ENCODE measurements around the gene PCBP4.
"Not testable (repeated sequence)": the region's sequence is repeated elsewhere in the genome, so short reads cannot be mapped to it uniquely, and the experiment has no call there.

The PCBP4 gene

GRCh38 chr3:51994530-51994929, 27.3 kb upstream of the PCBP4 start:
- no peak for DNase-seq

- DNase-seq: not testable (repeated sequence)
These were observed 26.4 kb upstream of the PCBP4 start for GRCh38 chr3:51993657-51994056.

GRCh38 chr3:51992017-51992682, 24.9 kb upstream of the PCBP4 start:
- no peak for DNase-seq

GRCh38 chr3:51990501-51990971, 23.3 kb upstream of the PCBP4 start:
- DNase-seq: not testable (repeated sequence)

DNA sequence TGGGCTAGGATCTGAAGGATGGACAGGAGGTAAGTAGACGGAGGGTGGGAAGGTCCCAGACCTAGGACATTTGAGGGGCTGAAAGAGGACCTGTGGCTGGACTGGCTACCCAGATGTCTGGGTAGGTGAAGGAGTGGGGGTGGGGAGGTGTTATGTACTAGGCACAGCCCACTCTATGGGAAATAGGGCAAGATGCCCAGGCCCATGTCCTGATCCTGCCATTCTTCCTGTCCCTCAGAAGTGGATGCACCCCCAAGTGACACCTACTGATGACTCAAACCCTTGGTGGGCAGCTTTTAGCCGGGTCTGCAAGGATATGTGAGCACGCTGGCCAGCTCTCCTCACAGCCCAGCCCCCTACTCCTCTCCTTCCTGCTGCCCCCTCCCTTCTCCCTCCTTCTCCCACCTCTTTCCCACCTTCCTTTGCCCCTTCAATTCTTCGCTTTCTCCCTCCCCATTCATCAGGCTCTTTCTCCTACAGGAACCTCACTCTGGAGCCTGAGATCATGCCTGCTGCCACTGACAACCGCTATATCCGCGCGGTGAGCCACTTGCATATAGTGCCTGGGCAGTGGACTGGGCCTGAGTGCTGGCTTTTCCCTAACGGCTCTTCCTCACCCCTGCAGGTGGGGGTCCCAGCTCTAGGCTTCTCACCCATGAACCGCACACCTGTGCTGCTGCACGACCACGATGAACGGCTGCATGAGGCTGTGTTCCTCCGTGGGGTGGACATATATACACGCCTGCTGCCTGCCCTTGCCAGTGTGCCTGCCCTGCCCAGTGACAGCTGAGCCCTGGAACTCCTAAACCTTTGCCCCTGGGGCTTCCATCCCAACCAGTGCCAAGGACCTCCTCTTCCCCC, 21.3 kb upstream of the PCBP4 start:
- no peak for DNase-seq

DNA sequence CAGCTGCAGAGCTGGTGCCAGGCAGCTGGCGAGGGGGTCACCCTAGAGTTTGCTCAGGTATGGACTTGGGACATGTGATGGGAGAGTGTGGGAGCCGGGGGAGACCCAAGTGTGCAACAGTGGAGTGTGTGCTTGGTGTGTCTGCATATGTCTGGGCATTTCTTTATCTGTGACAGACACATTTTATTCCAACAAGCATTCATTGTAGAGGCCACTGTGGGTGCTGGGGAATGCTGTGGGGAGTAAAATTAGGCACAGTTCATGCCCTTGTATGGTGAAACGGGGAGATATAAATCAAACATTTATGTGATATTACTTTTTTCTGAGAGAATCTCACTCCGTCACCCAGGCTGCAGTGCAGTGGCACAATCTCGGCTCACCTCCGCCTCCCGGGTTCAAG, 20.3 kb upstream of the PCBP4 start:
- no peak for DNase-seq

- DNase-seq: no peak
These were observed 19.0 kb upstream of the PCBP4 start for GRCh38 chr3:51986010-51986947.

GRCh38 chr3:51985063-51985462, 17.8 kb upstream of the PCBP4 start:
- DNase-seq: no peak

GRCh38 chr3:51984269-51984647, 17.0 kb upstream of the PCBP4 start:
- no peak for DNase-seq

DNA sequence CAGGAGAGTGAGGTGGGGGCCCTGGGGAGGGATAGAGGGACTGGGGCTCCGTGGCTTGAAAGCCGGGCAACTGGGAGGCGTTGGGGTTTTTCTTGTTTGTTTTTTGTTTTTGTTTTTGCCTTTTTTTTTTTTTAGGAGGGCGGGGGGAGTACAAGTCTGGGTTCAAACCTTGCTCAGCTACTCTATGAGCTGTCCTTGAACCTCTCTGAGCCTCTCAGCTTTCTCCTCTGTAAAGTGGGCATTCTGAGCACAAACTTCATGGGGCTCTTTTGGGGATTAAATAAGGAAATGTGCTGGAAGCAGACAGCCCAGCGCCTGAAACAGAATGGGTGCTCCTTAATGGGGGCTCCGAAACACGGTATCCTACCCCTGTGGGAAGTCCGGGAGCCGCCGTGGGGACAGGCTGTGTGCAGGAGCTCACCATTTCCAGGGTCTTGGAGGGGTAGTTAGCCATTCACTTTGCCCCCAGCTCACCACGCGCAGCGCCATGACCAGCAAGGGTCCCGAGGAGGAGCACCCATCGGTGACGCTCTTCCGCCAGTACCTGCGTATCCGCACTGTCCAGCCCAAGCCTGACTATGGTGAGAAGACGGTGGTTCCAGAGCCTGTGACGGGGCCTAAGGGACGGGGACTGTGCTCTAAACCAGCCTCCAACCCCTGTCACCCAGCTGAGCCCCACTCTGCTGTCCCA, 16.5 kb upstream of the PCBP4 start:
- no peak for DNase-seq

- DNase-seq: peak in 11 of 14 donors; percentile 47 to 84 (median 62)
These were observed 15.8 kb upstream of the PCBP4 start, which contains the start of gene ACY1 for GRCh38 chr3:51982838-51983577. Gene ACY1, plus strand, starts transcription at chr3:51983535. Its CDS starts 530 bp downstream, at chr3:51984065.

GRCh38 chr3:51982352-51982837, 15.1 kb upstream of the PCBP4 start:
- DNase-seq: no peak

GRCh38 chr3:51980253-51980652, 13.0 kb upstream of the PCBP4 start:
- no peak for DNase-seq

DNA sequence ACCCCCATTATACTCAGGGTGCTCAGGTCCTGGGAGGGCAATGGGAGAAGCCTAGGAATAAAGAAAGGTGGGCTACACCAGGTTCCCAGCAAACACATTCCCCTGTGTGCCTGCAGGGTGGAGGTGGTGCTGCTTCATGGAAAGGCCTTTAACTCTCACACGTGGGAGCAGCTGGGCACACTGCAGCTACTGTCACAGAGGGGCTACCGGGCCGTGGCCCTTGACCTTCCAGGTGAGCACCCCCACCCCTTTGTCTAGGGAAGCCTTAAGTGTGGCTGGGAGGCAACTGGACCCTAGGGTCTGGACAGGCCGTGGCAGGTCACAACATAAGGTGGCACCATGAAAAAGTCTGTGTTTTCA, 10.9 kb upstream of the PCBP4 start:
- DNase-seq: no peak

DNA sequence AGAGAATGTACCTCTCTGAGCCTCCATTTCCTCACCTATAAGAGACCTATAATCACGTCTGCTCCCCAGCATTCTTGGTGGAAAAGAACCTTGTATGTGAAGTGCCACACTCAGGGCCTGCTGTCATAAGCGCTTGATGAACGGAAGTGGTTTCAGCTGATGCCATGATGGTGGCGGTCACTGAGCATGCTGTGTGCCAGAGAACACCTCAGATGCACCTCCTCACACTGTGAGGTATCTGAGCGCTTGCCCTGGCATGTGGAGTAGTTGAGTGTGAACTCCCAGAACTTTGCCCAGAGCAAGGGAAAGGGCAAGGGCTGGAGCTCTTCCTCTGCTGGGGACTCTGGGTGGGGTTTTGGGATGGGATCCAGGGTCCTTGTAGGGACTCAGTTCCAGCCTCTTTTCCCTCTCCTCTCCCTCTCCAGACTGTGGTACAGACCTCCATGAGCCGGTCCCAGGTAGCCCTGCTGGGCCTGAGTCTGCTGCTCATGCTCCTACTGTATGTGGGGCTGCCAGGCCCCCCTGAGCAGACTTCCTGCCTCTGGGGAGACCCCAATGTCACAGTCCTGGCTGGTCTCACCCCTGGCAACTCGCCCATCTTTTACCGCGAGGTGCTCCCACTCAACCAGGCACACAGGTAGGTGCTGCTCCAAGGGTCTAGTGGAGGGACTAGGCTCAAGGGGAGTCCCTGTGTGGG, 10.3 kb upstream of the PCBP4 start:
- no peak for DNase-seq

GRCh38 chr3:51975852-51976549, 8.7 kb upstream of the PCBP4 start:
- peak in 12 of 14 donors; percentile 47 to 95 (median 64) for DNase-seq

DNA sequence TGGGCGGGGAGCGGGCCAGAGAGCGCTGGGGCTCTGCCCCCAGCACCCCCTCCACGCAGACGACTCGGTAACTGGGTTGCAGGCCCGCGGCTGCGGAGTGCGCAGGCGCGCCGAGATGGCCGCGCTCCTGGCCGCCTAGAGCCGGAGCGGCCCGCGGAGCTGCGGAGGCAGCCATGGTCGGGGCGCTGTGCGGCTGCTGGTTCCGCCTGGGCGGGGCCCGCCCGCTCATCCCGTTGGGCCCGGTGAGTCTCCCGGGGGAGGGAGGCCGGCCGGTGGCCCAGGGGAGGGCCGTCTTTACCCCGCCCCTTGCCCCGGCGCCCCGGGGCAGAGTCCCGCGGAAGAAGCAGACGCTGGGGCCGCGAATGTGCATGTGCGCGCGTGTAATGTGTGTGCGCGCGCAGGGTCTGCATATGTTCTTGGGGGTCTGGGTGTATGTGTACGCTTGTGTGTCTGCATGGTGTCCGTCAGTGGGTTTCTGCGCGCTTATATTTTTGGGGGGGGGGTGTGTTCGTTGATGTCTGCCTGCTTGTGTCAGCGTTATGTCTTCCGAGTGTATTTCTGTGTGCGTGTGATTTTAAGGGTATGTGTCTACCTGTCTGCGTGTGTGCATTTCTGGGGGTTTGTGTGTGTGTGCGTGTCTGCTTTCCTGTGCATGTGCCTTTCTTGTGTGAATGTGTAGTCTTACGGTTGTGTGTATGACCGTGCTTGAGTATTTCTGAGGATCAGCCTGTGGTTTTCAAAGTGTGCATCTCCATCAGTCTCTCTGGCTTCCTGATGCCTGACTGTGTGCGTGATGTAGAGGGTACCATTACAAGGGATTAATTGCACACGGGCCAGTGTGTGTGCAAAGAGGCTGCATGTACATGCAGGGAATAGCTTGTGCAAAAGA, 8.0 kb upstream of the PCBP4 start, which contains the start of gene ABHD14A:
Gene ABHD14A, plus strand, starts transcription at position 102 of the 889 bp plus-strand sequence. Its CDS starts 72 bp downstream, at position 174.
- DNase-seq: peak in 12 of 14 donors; percentile 34 to 86 (median 62)

DNA sequence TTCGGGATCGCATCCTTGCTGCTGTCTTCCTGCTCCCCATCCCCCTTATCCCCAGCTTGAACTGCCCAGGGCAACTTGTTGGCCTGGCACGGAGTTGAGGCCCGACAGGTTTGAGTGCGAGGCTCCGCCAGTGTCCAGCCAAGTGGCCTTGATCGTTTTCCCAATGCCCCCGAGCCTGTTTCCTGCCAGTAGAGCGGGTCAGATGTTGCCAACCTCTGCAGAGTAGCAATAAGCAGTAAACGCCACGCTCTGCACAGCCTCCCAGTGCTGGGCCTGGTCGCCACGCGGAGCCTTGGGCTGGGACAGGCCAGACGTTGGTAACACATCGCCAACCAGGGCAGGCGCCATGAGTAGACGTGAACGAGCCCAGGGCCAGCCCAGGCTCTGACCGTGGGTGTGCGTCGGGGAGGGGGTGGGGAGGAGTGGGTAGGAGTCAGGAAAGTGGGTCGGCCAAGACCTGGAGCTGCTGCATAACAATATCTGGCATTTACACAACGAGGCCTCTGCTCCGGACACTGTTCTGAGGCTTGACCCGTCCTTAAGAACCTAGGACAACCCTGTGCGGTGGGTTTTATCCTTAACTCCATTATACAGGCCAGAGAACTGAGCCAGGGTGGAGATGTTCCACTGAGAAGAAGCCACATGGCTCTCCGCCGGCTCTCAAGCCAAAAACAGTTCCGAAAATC, 7.2 kb upstream of the PCBP4 start:
- peak in 1 of 14 donors; percentile 77 for DNase-seq
